ENCODE data around the gene SCD5.
A peak's percentile ranks its signal among the peaks of the same experiment; 100 is the strongest.

The SCD5 gene

DNA sequence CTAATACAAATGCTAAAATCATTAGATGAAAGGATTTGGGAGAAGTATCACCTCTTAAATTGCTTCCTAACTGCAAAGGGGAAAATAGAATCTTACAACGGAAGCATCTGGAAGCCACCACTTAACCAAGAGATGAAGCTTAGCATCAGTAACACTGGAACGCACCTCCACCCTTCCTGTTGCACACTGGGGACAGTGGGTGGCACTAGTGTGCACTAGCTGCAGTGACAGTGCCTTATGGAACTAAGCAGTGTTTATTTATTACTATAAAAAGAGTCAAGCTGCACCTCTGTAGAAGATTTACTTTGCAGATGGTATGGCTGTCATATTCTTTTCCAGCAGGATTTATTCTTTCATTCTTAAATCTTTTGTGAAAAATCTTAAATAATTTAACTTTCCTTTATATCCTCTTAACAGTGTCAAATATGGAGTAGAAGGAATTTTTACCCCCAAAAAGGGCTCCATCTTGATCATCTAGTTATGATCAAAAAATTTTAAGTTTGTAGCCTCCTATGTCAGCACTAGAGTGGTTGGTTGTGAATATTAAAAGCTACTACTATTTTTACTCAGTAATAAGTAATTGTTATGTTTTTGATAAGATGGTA lies 76.7 kb downstream of the SCD5 start:
- peak; percentile 20 to 33 for DNase-seq

DNA sequence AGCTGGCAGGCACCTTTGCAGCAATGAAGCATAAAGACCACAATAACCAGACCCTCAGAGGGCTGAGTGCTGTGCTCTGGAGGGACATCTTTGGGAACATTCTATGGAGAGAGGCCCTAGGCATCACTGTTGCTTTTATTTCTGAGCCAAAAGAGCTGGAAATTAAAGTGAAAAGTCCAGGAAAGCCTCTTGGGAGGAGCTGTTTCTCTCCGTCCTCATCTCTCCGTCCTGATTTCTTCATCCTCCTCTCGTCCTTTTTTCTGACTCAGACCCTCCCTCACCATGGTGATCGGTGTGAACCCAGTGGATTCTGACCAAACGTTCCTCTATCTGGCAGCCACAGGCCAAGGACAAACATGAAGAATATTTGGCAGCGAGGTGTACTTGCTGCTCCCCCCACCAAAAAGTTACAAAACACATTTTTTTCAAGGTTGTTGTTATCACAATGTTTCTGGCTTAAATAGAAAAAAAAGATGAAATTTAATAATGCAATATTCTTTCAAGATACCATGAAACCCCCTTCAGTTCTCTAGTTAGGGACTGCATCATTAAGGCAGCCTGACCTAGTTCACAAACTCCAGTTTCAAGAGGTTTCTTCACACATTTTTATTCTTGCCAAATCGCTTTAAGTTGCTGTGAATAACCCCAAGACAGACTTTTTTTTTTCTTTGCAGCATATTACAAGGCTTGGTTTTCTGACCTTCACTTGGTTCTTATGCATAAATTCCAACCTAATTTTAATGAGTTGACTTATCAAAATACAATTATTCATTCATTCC lies 80.2 kb downstream of the SCD5 start:
- no peak for DNase-seq

- peak; percentile 14 to 23 for DNase-seq
Observed at GRCh38 chr4:82715731-82716617, 82.6 kb downstream of the SCD5 start.

- DNase-seq, result no peak
Observed at GRCh38 chr4:82713856-82714255, 84.7 kb downstream of the SCD5 start.

GRCh38 chr4:82712561-82712960 lies 86.0 kb downstream of the SCD5 start:
- DNase-seq, result no peak

- no peak for DNase-seq
Observed at GRCh38 chr4:82711158-82711785, 87.3 kb downstream of the SCD5 start.

- no peak for DNase-seq
Observed at GRCh38 chr4:82710197-82710929, 88.2 kb downstream of the SCD5 start.

DNA sequence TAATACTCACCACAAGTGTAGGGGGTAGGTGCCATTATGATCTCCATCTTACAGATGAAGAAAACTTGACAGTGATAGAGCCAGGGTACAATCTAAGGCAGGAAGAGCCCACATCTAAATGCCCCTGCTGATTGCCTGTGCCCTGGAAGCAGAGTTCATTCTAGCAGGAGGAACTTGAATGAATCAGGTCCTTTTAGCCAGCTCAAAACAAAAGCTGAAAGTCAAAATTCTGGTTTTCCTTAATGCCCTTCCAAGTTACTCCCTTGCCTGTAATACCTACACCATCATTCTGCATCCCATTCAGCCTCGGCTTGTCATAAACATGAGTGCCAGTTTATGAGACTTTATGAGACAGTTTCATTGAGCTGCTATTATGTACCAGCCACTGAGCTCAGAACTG lies 89.6 kb downstream of the SCD5 start:
- DNase-seq, result no peak

DNA sequence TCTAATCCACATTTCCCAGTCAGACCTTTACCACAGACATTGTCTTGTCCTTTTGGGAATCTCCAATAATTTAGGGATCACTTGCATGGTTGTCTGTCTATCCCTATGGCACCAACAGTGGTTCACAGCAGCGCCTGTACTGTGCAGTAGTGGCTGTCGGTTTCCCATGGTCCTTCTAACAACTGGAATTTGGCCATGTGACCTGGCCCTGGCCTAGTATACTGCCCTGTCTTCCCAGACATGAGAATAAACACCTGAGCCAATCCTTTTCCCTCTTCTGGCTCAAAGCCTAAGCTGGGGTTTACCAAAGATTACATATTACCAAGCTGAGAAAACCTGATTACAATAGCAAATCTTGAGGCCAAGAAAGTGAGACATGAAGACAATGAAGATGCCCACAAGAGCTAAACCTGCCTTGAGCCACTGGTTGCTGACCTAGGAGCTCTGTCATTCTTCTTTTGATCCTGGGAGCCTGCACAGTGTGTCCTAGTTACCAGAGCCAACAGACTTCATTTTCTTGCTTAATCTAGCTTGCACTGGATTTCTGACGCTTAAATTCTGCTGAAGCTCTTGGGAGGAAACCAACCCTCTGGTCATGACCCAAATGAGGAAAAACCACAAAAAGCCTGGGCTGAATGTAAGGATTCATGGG lies 92.1 kb downstream of the SCD5 start:
- no peak for DNase-seq

DNA sequence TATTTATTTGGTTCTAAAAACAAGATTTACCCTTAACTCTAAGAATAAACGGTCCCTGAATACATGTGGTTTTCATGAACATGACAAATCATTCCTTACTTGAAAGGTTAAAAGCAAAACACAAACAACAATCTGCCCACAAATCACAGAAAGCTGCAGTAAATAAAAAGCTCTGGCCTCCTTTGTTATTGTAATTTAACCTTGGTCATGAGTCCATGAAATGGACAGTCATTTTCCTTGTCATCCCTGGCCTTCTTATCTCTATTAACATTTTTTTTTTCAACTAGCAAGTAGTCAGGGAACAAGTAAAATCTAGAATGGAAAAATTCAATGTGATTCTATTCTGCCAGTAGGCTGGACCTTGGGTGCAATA lies 92.7 kb downstream of the SCD5 start:
- DNase-seq, result no peak

DNA sequence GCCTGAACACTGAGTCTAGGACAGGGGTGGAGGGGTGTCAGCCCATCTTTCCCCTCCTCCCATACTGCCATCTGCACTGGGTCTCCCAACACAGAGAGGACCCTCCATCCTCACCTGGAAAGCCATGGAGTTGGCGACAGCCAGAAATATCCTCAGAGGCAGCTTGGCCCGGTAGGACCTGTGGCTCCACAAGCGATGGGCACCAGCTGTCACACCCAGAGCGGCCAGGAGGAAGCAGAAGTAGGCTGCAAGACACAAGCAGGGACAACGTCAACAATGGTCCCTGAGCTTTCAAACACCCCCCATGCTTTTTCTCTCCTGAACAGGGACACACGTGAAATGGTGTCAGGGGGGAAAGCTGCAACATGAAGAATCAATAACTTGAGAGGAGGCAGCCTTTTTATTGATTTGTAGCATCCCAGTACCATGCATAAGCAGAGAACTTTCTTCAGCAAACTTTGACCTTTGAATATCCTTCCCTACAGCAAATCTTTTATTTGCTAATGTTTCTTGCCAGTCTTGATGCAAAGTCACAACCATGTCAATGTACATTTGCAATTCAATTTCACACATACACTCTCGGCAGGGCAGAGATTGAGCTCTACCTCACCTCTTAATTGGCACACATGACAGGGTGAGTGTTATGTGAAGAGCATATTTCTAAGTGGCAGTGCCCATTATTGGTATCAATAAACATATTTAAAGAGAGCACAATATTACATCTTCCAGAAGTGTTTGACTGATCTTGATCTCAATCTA lies 93.2 kb downstream of the SCD5 start:
- DNase-seq, result no peak

DNA sequence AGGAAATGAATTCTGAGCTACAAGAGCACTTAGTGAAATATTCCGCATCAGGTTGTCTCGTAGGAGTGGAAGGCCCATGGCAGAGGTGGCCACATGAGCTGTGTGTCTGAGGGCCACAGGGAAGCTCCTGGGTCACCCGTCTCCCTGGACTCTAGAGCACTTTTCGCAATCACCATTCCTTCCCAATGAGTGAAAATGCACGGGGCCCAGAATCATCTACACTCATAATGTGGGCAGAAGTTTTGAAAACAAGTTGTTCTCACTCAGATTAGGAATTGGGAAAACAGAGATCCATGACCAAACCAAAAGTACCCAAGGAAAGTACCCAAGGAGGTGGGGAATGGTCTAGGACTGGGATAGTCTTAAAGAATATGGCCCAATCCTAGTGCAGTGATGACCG lies 94.4 kb downstream of the SCD5 start:
- DNase-seq, result no peak

DNA sequence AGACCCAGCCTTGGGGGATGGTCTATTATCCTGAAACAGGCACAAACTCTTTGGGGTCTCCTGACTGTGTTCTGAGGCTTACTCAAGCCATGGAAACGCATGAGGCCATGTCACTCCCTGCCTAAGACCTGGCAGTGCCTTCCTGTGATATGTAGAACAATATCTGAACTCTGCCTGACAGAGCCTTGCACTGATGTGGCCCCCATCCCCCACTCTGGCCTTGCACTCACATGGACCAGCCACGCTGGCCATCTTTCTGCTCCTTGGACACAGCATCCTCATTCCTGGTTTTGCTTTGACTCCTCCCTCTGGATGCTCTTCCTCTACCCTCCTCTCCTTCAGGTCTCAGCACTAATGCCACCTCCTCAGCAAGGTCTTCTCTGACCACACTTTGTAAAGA lies 100.2 kb downstream of the SCD5 start:
- no peak for DNase-seq

DNA sequence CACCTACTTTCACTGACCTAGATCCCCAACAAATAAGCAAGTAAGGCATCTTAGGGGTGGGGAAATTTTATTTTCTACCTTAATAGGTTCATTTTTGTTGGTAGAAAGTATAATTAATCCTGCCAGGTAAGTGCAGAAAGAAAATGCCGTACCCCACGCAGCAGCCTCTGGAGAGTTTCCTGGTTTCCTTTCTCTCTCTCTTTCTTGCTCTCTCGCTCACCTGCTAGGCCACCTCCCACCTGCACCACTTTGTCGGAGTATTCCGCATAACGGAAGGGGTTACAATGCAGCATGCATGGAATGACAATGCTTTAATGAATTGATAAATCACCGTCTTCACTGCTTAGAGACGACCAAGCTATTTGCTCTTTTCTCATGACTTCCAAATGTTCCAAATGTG lies 101.0 kb downstream of the SCD5 start:
- DNase-seq, result no peak

DNA sequence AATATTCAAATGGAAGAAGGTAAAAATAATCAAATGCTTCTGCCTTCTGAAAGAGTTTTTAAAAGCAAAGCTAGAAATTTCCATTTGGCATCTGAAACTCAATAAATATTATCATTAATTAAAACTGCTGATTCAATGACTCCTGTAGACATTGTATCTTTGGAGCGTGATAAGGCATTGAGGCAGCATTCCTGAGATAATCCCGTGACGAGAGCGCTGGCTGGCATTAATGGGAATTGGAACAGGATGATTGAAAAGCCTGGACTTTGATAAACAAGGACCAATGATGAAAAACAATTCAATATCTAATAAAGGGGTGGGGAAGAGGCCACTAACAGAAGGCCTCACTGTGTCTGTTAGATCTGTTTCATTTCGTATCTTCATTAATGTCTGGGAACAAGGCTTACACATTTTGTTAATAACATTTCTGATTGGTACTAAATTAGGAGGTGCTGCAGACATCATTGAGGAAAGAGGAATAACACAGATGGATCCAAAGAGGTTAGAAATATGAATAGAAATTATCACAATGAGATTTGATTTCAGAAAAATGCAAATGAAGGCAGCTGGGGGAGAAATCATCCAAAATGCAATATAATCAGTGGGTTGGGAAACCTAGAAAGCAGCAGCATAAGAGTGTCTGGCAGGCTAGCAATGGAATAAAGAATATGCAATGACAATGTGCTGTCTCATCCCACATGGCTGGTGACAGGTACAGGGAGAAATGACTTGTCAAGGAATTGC lies 102.3 kb downstream of the SCD5 start:
- no peak for DNase-seq

DNA sequence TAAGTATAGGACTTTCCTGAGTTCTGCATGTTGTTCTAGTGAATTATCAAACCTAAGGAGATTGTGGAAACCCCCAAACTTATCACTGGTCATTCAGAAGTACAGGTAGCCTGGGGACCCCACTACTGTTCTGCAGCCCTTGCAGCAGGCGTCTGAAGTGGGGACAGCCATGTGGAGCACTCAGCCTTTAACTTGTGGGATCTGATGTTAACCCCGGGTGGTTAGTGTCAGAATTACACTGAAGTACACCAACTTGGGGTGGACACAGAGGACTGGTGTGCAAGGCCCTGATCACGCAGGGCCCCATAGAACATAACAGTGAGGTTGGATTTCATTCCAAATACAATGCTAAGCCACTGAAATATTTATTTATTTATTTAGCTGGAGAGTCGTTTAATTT lies 103.7 kb downstream of the SCD5 start:
- DNase-seq, result no peak

GRCh38 chr4:82694046-82694445 lies 104.5 kb downstream of the SCD5 start:
- DNase-seq, result no peak

DNA sequence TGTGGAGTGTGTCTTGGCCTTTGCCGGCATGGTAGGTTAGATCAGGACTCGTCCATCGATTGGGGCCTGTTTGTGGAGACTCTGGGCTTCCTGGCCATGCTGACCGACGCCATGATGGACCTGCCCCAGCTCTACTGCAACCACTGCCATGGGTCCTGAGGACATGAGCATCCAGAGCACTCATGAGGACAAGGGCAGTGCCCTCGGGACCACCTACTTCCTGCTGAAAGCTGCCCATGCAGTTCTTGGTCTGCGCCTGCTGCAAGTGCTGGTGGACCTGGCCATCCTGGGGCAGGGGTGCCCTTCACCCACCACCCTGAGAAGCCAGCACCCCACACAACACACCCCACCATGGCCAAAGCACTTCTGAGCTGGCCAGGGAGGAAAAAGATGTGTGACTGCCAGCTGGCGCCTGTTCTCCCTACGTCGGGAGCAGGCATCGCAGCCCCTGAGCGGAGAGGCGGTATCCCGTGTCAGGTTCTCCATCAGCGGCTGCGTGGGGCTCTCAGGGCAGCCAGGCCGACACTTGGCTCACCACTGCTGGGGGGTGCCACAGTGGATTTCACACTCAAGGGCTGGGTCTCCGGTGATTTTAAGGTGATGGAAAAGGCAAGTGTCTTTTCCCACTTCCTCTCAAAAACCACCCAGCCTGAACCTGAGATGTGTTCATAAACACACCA lies 106.4 kb downstream of the SCD5 start:
- no peak for DNase-seq

DNA sequence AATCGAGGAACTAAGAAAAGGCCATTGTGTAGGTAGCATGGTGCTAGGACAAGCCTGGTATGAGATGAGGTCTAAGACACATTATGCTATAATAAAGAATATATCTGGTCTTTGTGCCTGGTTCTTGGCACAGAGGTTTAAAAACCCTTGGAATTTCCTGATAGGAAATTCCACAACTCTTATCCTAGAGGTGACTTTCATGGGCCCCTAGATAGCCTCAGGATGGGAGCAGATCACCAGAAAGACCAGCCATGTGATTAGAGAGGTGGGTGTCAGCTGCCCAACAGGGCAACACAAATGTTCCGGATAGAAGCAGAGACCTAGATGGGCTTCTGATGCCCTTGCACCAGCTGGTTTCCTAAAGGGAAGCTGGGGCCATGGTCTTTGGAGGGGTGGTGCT lies 107.2 kb downstream of the SCD5 start:
- no peak for DNase-seq

Measured in inflammatory macrophage (primary cell).